ENCODE results near the gene PEX7.

DNA sequence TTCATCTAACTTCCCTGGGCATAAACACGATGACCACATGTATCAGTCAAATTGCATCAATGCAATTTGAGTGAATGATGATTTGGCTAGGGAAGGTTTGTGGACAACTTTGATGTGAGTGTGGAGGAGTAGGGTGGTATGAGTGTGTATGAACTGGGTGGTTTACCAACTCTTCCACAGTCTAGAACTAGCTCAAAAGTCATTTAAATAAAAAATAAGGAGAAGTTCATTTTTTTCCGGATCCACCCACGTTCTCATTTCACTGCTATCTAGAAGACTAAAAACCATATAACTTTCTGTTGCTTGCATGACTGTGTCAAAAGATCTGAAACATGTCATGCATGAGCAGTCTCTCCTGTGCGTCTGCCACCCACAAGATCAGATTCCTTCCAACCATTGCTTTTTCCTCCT is 123.3 kb downstream of the PEX7 start:
- TF ChIP-seq POLR2AphosphoS5 (IDR thresholded peaks at IDR 0.05; ENCODE audit: low read depth, low read length) (no peak), CTCF (IDR thresholded peaks at IDR 0.05 in 2 of 3, conservative IDR thresholded peaks at IDR 0.05 in 1 of 3; ENCODE audit: borderline replicate concordance in 1 of 3, insufficient read depth in 1 of 3, low read depth in 2 of 3, low read length in 2 of 3) (no peak), REST (IDR thresholded peaks at IDR 0.05; ENCODE audit: low read depth) (no peak), CEBPB (IDR thresholded peaks at IDR 0.05; ENCODE audit: low read depth) (no peak), JUND (IDR thresholded peaks at IDR 0.05) (no peak), ZFX (IDR thresholded peaks at IDR 0.05) (no peak), POLR2A (IDR thresholded peaks at IDR 0.05; ENCODE audit: borderline replicate concordance, extremely low read depth, insufficient read depth, insufficient read length) (no peak), ZNF274 (IDR thresholded peaks at IDR 0.05; ENCODE audit: low read depth, low read length) (no peak), EZH2 (IDR thresholded peaks at IDR 0.05) (no peak), ATF3 (IDR thresholded peaks at IDR 0.05) (no peak), EZH2phosphoT487 (IDR thresholded peaks at IDR 0.05; ENCODE audit: borderline replicate concordance) (no peak)

Data from HCT116 (cell line).